Measurements from ENCODE around the gene BPIFB6.

- TF ChIP-seq RAD21 (IDR thresholded peaks at IDR 0.05), result no peak
- TF ChIP-seq CTCF (IDR thresholded peaks at IDR 0.05; ENCODE audit: low read depth, low read length, missing input control), result no peak
- no peak for TF ChIP-seq EGR1 (IDR thresholded peaks at IDR 0.05; ENCODE audit: low read depth in 2 of 2)
- TF ChIP-seq MAX (IDR thresholded peaks at IDR 0.05), result no peak
- TF ChIP-seq JUND (IDR thresholded peaks at IDR 0.05), result no peak
- no peak for TF ChIP-seq HNF4A (conservative IDR thresholded peaks at IDR 0.05)
- no peak for TF ChIP-seq YY1 (IDR thresholded peaks at IDR 0.05)
- TF ChIP-seq REST (IDR thresholded peaks at IDR 0.05), result no peak
- no peak for TF ChIP-seq FOXA2 (IDR thresholded peaks at IDR 0.05)
- TF ChIP-seq NR2F2 (IDR thresholded peaks at IDR 0.05), result no peak
- no peak for TF ChIP-seq TAF1 (conservative IDR thresholded peaks at IDR 0.05)
- TF ChIP-seq ATF3 (IDR thresholded peaks at IDR 0.05), result no peak
- no peak for TF ChIP-seq RXRA (IDR thresholded peaks at IDR 0.05)
- no peak for TF ChIP-seq GABPA (IDR thresholded peaks at IDR 0.05 in 1 of 2, conservative IDR thresholded peaks at IDR 0.05 in 1 of 2)
Measured at GRCh38 chr20:33010133-33010504, 21.3 kb upstream of the BPIFB6 start.
